ENCODE measurements around the gene PIWIL4.
"Not testable (repeated sequence)": the region's sequence is repeated elsewhere in the genome, so short reads cannot be mapped to it uniquely, and the experiment has no call there.

The PIWIL4 gene

DNA sequence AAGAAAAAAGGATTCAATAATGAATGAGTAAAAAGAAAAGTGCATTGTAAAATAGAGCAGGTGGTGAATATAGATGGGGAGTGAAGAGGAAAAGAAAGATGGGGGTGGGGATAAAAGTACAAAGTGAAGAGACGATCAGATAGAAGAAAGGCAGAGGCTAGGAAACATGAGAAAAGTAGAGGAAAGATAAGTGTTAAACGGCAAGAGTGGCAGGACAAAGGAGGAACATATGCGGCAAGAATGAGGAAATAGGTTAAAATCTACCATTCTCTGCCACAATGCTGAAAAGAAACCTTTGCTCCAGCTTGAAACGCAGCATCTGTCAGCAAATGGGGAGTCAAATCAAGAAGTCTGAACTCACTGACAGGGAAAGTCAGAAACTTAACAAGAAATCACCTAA, 16.7 kb upstream of the PIWIL4 start:
- no peak for DNase-seq

GRCh38 chr11:94553938-94554337, 13.2 kb upstream of the PIWIL4 start:
- no peak for DNase-seq

DNA sequence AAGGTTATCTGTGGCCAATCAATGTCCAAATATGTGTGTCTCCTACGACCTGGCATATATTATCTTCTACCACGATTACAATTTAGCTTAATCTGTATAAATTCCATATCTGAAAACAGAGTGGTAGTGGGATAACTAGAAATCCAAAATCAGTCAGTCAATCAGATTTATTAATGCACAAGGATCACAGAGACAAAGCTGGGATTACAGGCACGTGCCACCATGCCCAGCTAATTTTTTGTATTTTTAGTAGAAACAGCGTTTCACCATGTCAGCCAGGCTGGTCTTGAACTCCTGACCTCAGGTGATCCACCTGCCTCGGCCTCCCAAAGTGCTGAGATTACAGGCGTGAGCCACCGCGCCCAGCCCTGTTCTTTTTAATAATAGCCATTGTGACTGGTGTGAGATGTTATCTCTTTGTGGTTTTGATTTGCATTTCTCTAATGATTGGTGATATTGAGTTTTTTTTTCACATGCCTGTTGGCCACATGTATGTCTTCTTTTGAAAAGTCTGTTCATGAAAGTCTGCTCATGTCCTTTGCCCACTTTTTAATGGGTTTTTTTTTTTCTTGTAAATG, 11.3 kb upstream of the PIWIL4 start:
- DNase-seq: not testable (repeated sequence)

DNA sequence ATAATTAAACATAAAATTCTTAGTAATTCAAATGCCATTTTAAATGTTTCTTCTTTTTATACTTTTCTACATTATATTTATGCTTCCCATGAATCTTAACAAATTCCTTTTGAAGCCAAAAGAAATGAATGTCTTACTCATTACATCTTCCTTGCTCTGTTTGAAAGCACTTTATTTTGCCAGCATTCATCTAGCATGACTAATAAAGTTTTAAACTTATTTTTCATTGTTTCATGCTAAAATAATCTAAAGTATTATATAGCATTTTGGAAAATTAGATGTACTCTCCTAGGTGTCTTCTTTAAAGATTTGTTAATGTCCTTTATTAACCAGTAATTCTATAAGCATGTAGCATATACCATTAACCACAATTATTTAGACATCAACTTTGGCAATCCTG, 9.7 kb upstream of the PIWIL4 start:
- DNase-seq: no peak

DNA sequence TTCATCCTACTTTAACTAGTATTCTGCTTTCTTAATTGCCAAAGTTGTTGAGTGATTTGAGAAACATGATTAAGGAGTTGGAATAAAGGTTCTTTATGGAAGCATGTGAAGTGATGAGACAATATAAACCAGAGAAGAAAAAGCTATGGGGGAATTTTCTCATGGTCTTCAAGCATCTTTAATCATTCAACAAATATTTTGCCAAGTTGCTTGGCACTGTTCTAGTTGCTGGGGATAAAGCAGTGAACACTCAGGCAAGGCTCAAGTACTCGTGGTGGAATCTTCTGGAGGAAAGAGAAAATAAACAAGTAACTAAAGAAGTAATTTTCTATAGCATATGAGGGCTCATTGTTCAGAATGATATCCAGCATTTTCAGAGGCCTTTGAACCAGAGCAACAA, 9.2 kb upstream of the PIWIL4 start:
- no peak for DNase-seq

DNA sequence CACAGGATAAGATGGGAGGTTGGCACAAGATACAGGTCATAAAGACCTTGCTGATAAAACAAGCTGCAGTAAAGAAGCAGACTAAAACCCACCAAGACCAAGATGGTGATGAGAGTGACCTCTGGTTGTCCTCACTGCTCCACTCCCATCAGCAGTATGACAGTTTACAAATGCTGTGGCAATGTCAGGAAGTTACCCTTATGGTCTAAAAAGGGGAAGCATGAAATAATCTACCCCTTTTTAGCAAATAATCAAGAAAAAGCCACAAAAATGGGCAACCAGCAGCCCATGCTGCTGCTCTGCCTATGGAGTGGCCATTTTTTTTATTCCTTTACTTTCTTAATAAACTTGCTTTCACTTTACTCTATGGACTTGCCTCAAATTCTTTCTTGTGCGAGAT, 8.7 kb upstream of the PIWIL4 start:
- DNase-seq: no peak

GRCh38 chr11:94558932-94559331, 8.2 kb upstream of the PIWIL4 start:
- DNase-seq: no peak

- no peak for DNase-seq
These were observed 7.8 kb upstream of the PIWIL4 start for GRCh38 chr11:94559361-94559760.

DNA sequence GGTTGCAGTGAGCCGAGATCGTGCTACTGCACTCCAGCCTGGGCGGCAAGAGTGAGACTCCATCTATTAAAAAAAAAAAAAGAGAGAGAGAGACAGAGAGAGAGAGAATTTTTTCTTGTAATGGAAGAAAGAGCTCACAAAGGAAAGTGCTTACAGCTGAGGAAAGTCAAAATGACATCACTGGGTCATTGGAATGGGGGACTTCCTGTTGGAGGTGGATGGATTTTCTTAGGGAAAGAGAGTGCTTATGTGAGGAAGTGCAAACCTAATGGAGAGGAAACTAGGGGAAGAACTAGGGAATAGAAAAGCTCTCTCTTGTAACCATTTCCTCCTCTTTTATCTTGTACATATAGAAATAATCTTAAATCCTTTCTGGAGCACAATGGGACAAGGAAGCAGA, 6.3 kb upstream of the PIWIL4 start:
- no peak for DNase-seq

DNA sequence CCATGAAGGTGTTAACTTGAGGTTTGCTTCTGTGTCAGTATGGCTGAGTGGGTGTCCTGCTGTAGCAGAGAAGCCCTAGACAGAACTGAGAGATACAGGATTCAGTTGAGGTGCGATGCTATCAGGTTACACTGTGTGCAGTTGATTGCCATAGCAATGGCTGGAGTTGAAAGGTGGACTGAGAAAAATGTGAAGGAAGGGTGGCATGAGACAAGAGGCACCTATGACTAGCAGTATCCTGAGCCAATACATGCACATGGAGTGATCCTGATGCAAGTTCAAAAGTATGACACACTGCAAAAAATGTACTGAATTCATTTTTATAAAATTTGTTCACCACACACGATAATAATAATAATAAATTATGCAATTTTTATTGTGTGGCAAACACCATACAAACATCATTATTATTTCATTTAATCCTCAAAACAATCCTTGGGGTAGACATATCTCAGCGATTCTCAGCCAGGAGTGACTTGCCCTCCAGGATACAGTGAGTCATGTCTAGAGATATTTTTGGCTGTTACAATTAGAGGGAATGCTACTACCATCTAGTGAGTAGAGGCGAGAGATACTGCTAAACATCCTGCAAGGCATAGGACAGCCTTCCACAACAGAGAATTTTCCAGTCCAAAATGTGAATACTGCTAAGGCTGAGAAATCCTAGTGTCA, 3.9 kb upstream of the PIWIL4 start:
- no peak for DNase-seq

DNA sequence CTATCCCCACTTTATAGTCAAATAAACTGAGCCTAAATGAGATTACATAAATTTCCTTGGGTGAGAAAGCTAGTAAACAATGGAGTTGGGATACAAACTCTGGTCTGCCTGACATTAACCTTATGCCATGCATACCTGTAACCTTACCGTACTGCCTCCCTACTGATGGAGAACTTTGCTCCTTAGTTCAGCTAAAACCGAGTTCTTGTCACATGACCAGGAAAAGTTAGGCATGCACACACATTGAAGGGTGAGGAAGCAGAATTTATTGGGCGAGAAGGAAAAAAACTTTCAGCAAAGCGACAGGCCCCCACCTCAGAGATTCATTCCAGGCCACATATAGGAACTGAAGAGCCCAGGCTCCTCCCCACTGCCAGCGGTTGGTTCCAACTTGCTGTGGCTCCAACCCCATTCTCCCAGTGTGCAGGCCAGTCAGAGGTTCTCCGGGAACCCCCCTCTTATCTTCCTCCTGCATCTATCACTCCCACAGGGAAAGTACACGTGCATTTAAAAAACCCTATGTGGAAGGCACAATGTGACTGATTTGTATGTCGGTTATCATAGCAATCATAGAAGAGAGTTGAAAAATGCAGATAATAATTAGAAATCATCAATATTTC, 3.2 kb upstream of the PIWIL4 start:
- DNase-seq: no peak

DNA sequence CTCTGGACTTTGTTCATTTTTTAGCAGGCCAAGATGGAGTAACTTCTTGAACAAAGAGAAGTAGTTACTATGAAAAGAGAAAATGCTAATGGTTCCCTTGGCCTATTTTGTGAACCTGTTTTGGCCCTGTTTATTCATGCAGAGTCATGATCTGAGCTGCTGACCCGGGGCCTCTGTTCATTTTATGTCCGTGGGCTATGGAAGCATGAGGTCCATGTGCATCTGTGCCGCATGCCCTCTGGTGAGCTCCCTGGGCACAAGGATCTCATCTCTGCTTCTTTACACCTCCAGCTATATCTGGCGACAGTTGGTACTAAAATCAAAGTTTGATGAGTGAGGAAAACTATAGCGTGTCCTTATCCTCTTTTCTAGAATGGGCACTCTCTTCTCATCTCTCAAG, 1.0 kb downstream of the PIWIL4 start:
- DNase-seq: no peak

GRCh38 chr11:94568717-94569116, 1.5 kb downstream of the PIWIL4 start:
- DNase-seq: no peak

DNA sequence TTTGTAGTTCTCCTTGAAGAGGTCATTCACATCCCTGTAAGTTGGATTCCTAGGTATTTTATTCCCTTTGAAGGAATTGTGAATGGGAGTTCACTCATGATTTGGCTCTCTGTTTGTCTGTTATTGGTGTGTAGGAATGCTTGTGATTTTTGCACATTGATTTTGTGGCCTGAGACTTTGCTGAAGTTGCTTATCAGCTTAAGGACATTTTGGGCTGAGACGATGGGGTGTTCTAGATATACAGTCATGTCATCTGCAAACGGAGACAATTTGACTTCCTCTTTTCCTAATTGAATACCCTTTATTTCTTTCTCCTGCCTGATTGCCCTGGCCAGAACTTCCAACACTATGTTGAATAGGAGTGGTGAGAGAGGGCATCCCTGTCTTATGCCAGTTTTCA, 5.8 kb downstream of the PIWIL4 start:
- not testable (repeated sequence) for DNase-seq

DNA sequence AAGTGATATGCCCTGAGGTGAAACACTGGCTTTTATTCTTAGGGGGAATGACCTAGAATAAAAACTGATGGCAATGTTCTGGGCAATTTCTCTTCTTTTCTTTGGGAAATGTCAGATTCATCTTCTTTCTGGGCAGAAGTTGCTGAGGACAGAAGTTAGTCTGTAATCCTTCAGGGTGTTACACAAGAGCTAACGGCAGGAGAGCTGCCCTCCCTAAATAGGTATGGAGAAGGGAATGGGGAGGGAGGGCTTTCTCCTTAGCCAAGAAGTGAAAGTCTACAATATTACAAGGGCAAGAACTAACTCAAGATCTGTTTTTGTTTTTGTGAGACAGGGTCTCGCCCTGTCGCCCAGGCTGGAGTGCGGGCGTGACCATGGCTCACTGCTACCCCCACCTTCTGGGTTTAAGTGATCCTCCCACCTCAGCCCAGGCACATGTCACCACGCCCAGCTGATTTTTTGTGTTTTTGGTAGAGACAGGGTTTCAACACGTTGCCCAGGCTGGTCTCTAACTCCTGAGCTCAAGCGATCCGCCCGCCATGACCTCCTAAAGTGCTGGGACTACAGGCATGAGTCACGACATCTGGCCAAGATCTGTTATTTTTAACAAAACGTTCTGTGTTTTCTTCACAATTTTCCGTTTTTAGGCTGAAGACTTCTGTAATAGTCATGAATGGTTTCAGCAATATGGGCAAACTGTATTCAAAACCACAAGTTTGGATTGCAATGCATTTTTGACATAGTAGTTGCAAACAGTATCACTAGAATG, 7.2 kb downstream of the PIWIL4 start:
- no peak for DNase-seq

- no peak for DNase-seq
These were observed 9.1 kb downstream of the PIWIL4 start for GRCh38 chr11:94576306-94576705.

DNA sequence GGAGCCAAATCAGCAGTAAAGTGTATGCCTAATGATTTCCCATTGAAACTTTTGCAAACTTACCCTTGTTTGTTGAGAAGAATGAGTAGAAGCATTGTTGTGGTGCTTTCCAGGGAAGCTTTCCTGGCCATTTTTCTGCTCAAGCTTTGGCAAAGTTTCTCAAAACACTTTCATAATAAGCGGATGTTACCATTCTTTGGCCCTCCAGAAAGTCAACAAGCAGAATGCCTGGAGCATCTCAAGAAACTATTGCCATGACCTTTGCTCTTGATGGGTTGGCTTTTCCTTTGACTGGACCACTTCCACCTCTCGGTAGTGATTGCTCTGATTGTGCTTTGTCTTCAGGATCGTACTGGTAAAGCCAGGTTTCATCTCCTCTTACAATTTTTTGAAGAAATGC, 10.7 kb downstream of the PIWIL4 start:
- no peak for DNase-seq

DNA sequence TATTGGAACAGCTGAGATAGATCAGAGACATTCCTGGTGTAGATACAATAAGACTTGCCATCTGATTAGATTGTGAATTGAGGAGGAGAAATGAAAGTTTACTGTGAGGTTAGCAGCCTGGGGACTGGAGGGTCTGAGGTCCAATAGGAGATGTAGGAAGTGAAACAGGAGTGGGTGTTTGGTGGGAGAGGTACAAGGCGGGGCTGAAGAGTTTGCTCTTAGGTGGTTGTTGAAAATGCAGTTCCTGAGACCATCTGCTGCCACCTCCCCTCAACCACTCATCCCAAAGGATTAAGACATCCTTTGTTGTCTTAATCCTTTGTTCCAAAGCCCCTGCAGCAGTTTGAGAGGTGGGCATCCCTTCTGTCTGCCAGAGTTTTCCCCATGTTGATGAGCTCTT, 14.8 kb downstream of the PIWIL4 start:
- no peak for DNase-seq

GRCh38 chr11:94583213-94583865, 16.2 kb downstream of the PIWIL4 start:
- DNase-seq: no peak

DNA sequence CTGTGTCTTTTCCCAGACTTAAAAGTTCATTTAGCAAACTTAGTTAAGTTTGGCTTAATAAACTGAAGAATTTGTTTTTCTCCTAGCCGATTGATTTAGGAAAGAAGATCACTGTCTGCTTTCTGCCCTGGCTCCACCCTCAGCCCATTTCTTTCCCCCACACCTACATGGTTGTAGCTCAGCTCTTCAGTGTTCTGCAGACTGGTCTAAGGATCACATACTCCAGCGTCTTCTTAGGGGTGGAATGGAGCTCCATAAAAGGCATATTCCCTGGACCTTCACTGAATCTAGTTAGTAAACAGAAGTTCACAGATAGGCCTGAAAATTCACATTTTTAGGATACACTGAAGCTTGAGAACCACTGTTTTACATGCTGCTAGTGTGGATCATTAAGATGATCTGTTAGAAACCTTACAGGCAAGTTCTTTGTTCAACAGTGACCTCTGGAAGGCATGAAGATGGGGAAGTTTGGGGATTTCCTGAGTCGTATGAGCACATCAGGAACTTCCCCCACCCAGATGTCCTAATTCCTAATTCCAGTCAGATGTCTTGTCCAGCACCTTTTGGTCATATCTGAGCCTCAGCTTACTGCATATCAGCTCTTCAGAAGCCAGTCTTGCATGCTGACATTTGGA, 16.8 kb downstream of the PIWIL4 start:
- no peak for DNase-seq

GRCh38 chr11:94584978-94585377, 17.8 kb downstream of the PIWIL4 start:
- no peak for DNase-seq

- DNase-seq: no peak
These were observed 18.2 kb downstream of the PIWIL4 start for GRCh38 chr11:94585399-94585798.

- DNase-seq: no peak
These were observed 19.4 kb downstream of the PIWIL4 start for GRCh38 chr11:94586546-94586945.

Data from stimulated activated CD4-positive, alpha-beta T cell treated with anti-CD3 and anti-CD28 coated beads, Interleukin-2, amount 100 ng/mL, for 24 hours (primary cell).